Progenitor cell of endocrine pancreas (in vitro differentiated cells): ENCODE measurements around the gene RGS10. TPM values are rescaled to one million over a fixed set of nuclear protein-coding genes. Genes with fewer than 3 reads are reported as not detected.

Experiments
- DNase-seq: peaks from one replicate; pipeline ENCODE4 v3.0.0; 2021; ENCODE audit warnings: low spot score; ENCODE audit not compliant: unreplicated experiment
- H3K27ac Mint-ChIP-seq: 2 replicates; pipeline ENCODE4 v1.8.0; 2021; ENCODE audit warnings: mild to moderate bottlenecking, moderate library complexity, mixed read lengths
- H3K27me3 Mint-ChIP-seq: 2 replicates; pipeline ENCODE4 v1.8.0; 2021; ENCODE audit warnings: mixed read lengths
- H3K36me3 Mint-ChIP-seq: 2 replicates; pipeline ENCODE4 v1.8.0; 2022; ENCODE audit warnings: mixed read lengths; ENCODE audit not compliant: insufficient read depth
- H3K4me1 Mint-ChIP-seq: 2 replicates; pipeline ENCODE4 v1.8.0; 2021; ENCODE audit warnings: low read depth, mixed read lengths
- H3K4me3 Mint-ChIP-seq: 2 replicates; pipeline ENCODE4 v1.8.0; 2021; ENCODE audit warnings: low read depth, mild to moderate bottlenecking, moderate library complexity, mixed read lengths
- H3K9me3 Mint-ChIP-seq: 2 replicates; pipeline ENCODE4 v1.8.0; 2021; ENCODE audit warnings: low read depth, mixed read lengths
- CTCF ChIP-seq: fragments of 200-600 bp; sonication (generic); IDR thresholded peaks from one replicate; pipeline ENCODE4 v1.5.0; 2021; ENCODE audit warnings: antibody characterized with exemption, mild to moderate bottlenecking; ENCODE audit not compliant: unreplicated experiment
- total RNA-seq: library from RNA; stranded (reverse); gene quantifications from 2 replicates; pipeline ENCODE4 v1.2.1, GENCODE V29; 2021

The RGS10 gene
- total RNA-seq, 1 donor from 2014 or later, result 0.96 TPM

DNA sequence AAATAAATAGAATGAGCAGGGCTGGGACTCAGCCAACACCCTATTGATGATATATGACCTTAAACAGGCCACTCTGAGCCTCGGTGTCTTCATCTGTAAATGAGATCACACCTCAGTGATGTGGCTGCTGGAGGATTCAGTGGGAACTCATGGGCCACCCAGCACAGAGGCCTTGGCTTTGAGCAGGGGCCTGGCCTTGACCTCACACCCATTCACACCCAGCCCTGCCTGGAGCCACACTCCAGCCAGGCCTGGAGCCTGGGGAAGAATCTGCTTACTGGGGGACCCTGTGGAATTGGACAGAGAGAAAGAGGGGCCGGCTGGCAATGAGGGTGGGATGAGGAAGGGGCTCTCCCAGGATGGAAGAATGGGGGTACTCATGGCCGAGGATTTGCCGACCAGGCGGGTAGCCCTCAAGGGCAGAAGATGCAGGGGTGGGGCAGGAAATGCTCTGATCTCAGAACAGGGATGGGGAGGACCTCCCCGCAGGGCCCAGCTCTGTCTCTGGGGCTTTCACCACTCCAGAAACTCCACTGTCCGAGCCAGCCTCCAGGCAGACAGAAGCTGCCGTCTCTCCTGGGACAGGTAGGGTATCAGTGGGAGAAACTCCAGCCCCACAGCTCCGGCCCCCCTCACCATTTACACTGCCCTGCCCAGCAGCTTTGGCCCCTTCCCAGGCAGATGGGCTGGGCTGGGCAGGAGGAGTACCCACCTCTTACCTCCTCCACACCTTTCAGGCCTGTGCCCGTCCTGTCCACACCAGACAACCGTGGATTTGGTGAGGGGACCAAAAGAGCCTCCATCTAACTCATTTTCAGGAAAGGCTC is 81.9 kb downstream of the RGS10 start:
- TF ChIP-seq CTCF, result no peak
- peaks cover 11% of the 10 kb centered on the region for H3K9me3 Mint-ChIP-seq
- peaks cover 1% of the 10 kb centered on the region for H3K36me3 Mint-ChIP-seq
- DNase-seq, result no peak
- peaks cover 2% of the 10 kb centered on the region for H3K4me1 Mint-ChIP-seq
- peaks cover 10% of the 10 kb centered on the region for H3K27me3 Mint-ChIP-seq
- no peak overlapping the region for H3K4me3 Mint-ChIP-seq
- H3K27ac Mint-ChIP-seq, result no peak overlapping the region

DNA sequence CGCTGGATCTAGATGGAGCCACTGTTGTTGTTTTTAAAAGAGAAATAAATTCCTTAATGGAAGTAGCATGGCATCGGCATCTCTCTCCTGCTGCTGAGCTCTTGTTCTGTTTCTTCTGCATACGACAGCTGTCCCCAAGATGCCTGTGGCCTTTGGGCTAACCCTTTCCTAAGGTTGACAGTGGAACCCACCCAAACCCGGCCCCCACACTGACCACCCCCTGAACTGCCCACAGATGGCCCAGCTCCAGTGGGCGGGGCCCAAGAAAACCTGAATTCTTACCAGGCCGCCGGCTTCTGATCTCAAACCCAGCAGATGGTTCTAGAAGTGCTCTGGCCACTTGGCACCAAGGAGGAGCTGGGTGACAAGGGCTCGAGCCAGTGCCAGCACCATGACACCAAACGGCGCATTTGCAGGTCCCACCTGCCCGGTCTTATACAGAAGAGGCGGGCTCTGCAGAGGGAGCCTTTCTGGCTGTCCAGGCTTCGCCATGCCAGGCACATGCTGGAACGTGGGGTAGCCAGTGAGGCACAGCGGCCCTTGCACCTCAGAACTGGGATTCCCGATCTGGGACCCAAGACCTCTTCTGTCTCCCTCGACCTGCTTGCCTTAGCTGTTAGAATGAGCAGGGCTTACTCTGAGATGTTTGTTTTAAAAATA is 82.7 kb downstream of the RGS10 start:
- peaks cover 2% of the 10 kb centered on the region for H3K4me1 Mint-ChIP-seq
- no peak overlapping the region for H3K27ac Mint-ChIP-seq
- no peak for TF ChIP-seq CTCF
- peaks cover 5% of the 10 kb centered on the region for H3K27me3 Mint-ChIP-seq
- DNase-seq, result no peak
- peaks cover 11% of the 10 kb centered on the region for H3K9me3 Mint-ChIP-seq
- H3K4me3 Mint-ChIP-seq, result no peak overlapping the region
- peaks cover 1% of the 10 kb centered on the region for H3K36me3 Mint-ChIP-seq

GRCh38 chr10:119457966-119458766 is 84.4 kb downstream of the RGS10 start:
- H3K36me3 Mint-ChIP-seq, result peaks cover 2% of the 10 kb centered on the region
- no peak for TF ChIP-seq CTCF
- H3K4me3 Mint-ChIP-seq, result no peak overlapping the region
- H3K4me1 Mint-ChIP-seq, result peaks cover 2% of the 10 kb centered on the region
- H3K27me3 Mint-ChIP-seq, result peaks cover 5% of the 10 kb centered on the region
- H3K9me3 Mint-ChIP-seq, result peaks cover 8% of the 10 kb centered on the region
- DNase-seq, result no peak
- no peak overlapping the region for H3K27ac Mint-ChIP-seq

- TF ChIP-seq CTCF, result no peak
- no peak overlapping the region for H3K4me3 Mint-ChIP-seq
- DNase-seq, result no peak
- no peaks in the 10 kb centered on the region for H3K27me3 Mint-ChIP-seq
- no peaks in the 10 kb centered on the region for H3K9me3 Mint-ChIP-seq
- H3K36me3 Mint-ChIP-seq, result peaks cover 2% of the 10 kb centered on the region
- no peaks in the 10 kb centered on the region for H3K4me1 Mint-ChIP-seq
- H3K27ac Mint-ChIP-seq, result no peak overlapping the region
Measured at GRCh38 chr10:119456435-119456810, 86.1 kb downstream of the RGS10 start.
